Fibroblast of villous mesenchyme (primary cell): ENCODE results near the gene ATP11A. TPM values are rescaled to one million over a fixed set of nuclear protein-coding genes. Genes with fewer than 3 reads are reported as not detected.
A peak's percentile ranks its signal among the peaks of the same experiment; 100 is the strongest.

Experiments
- DNase-seq: peaks from one replicate; pipeline ENCODE4 v3.0.0-alpha.2; 2010; ENCODE audit warnings: low read depth
- H3K4me3 ChIP-seq: 2 replicates; pipeline ENCODE4 v1.5.1; 2011; ENCODE audit warnings: low read depth, mild to moderate bottlenecking, low read length
- CTCF ChIP-seq: IDR thresholded peaks from 2 replicates; pipeline ENCODE4 v1.5.1; 2012; ENCODE audit warnings: low read depth, mild to moderate bottlenecking, low read length; ENCODE audit not compliant: insufficient read depth
- total RNA-seq: library from RNA; depleted of rRNA; stranded (reverse); fragments of >200 nt; gene quantifications from 2 replicates; pipeline ENCODE4 v1.2.3, GENCODE V29; 2012

The ATP11A gene
- total RNA-seq, 1 donor: 6.9 TPM

GRCh38 chr13:112761701-112762689 is 72.2 kb downstream of the ATP11A start:
- peak; percentile 91 for DNase-seq
- peak; percentile 32 for TF ChIP-seq CTCF
- no peak overlapping the region for H3K4me3 ChIP-seq

- no peak for TF ChIP-seq CTCF
- DNase-seq: no peak
- H3K4me3 ChIP-seq: no peak overlapping the region
Observed at GRCh38 chr13:112762690-112763080, 72.8 kb downstream of the ATP11A start.

- H3K4me3 ChIP-seq: no peak overlapping the region
- no peak for DNase-seq
Observed at GRCh38 chr13:112764028-112764427, 74.2 kb downstream of the ATP11A start.

GRCh38 chr13:112764864-112765561 is 75.2 kb downstream of the ATP11A start:
- no peak for DNase-seq
- H3K4me3 ChIP-seq: no peak overlapping the region
- no peak for TF ChIP-seq CTCF

More at GRCh38 chr13:112764028-112764427, 74.2 kb downstream of the ATP11A start:
- no peak for TF ChIP-seq CTCF

- DNase-seq: no peak
- TF ChIP-seq CTCF: no peak
- no peak overlapping the region for H3K4me3 ChIP-seq
Observed at GRCh38 chr13:112765731-112766130, 75.9 kb downstream of the ATP11A start.

GRCh38 chr13:112766336-112766735 is 76.5 kb downstream of the ATP11A start:
- no peak overlapping the region for H3K4me3 ChIP-seq
- DNase-seq: no peak
- no peak for TF ChIP-seq CTCF
